CD14-positive monocyte (primary cell): ENCODE measurements around the gene PRRT4. TPM values are rescaled to one million over a fixed set of nuclear protein-coding genes. Genes with fewer than 3 reads are reported as not detected.

Experiments
- DNase-seq, 3 donors: peaks; one replicate each; pipeline ENCODE4 v3.0.0-alpha.2; 2011 to 2022
- H2AFZ ChIP-seq: 2 replicates; pipeline ENCODE4 v1.6.0; 2012; ENCODE audit warnings: mild to moderate bottlenecking, low read depth, low read length, inconsistent platforms; ENCODE audit not compliant: insufficient read depth, poor library complexity, severe bottlenecking
- H3K27ac ChIP-seq, 2 donors: 1 replicate in 1 of 2; 2 replicates in 1 of 2; pipeline ENCODE4 v1.5.1; 2012 to 2013; ENCODE audit warnings: low read length in 2 of 2, control low read depth in 1 of 2, inconsistent platforms in 1 of 2, low read depth in 1 of 2, mild to moderate bottlenecking in 1 of 2
- H3K27me3 ChIP-seq, 2 donors: one replicate each; pipeline versions ENCODE4 v1.6.0 to v1.6.1; 2011 to 2013; ENCODE audit warnings: low read length in 2 of 2; ENCODE audit not compliant: control insufficient read depth in 2 of 2, insufficient read depth in 2 of 2
- H3K36me3 ChIP-seq, 2 donors: replicated peaks in 1 of 2; 1 replicate in 1 of 2; 2 replicates in 1 of 2; pipeline versions ENCODE4 v1.5.1 to v1.6.1; 2012 to 2013; ENCODE audit warnings: low read length in 2 of 2, control low read depth in 1 of 2, inconsistent platforms in 1 of 2, mild to moderate bottlenecking in 1 of 2; ENCODE audit not compliant: insufficient read depth in 2 of 2, control insufficient read depth in 1 of 2
- H3K4me1 ChIP-seq, 2 donors: 1 replicate in 1 of 2; 2 replicates in 1 of 2; pipeline versions ENCODE4 v1.5.1 to v1.6.1; 2012 to 2013; ENCODE audit warnings: low read length in 2 of 2, control low read depth in 1 of 2, inconsistent platforms in 1 of 2, mild to moderate bottlenecking in 1 of 2, moderate library complexity in 1 of 2; ENCODE audit not compliant: insufficient read depth in 2 of 2, control insufficient read depth in 1 of 2
- H3K4me2 ChIP-seq: replicated peaks from 2 replicates; pipeline ENCODE3; 2012; ENCODE audit warnings: low read length, moderate library complexity, mild to moderate bottlenecking; ENCODE audit not compliant: poor library complexity, severe bottlenecking; ENCODE audit errors: extremely low read depth
- H3K4me3 ChIP-seq, 3 experiments: fragments of 200-600 bp in 1 of 3; sonication (generic) in 1 of 3; replicated peaks in 1 of 3; 1 replicate in 2 of 3; 2 replicates in 1 of 3; pipeline ENCODE4 v1.5.1; 2011 to 2013; ENCODE audit warnings: low read length in 3 of 3, mild to moderate bottlenecking in 3 of 3, control low read depth in 2 of 3, low read depth in 2 of 3, inconsistent platforms in 1 of 3, moderate library complexity in 1 of 3
- H3K79me2 ChIP-seq: 2 replicates; pipeline ENCODE4 v1.6.0; 2012; ENCODE audit warnings: mild to moderate bottlenecking, control low read depth, inconsistent platforms, low read length, moderate library complexity; ENCODE audit not compliant: insufficient read depth
- H3K9ac ChIP-seq: 2 replicates; pipeline ENCODE4 v1.6.0; 2017; ENCODE audit warnings: low read length, mild to moderate bottlenecking; ENCODE audit not compliant: insufficient read depth, poor library complexity, severe bottlenecking
- H3K9me3 ChIP-seq, 2 donors: replicated peaks in 1 of 2; 1 replicate in 1 of 2; 2 replicates in 1 of 2; pipeline versions ENCODE4 v1.5.1 to v1.6.1; 2012 to 2013; ENCODE audit warnings: low read length in 2 of 2, control low read depth in 1 of 2; ENCODE audit not compliant: control insufficient read depth in 1 of 2, insufficient read depth in 1 of 2
- H4K20me1 ChIP-seq: 2 replicates; pipeline ENCODE4 v1.6.0; 2012; ENCODE audit warnings: mild to moderate bottlenecking, low read length, control low read depth, moderate library complexity; ENCODE audit not compliant: insufficient read depth
- H3K27ac Mint-ChIP-seq, 7 donors: one replicate each; pipeline ENCODE4 v1.8.0; 2020; ENCODE audit warnings: mild to moderate bottlenecking in 7 of 7, mixed read lengths in 7 of 7, moderate library complexity in 6 of 7, inconsistent platforms in 2 of 7
- H3K27me3 Mint-ChIP-seq, 3 donors: one replicate each; pipeline ENCODE4 v1.8.0; 2021 to 2022; ENCODE audit warnings: low read depth in 3 of 3, mild to moderate bottlenecking in 3 of 3, mixed read lengths in 3 of 3, moderate library complexity in 3 of 3, inconsistent platforms in 1 of 3
- H3K36me3 Mint-ChIP-seq, 2 donors: one replicate each; pipeline ENCODE4 v1.8.0; 2020; ENCODE audit warnings: mixed read lengths in 2 of 2, inconsistent platforms in 1 of 2, mild to moderate bottlenecking in 1 of 2
- H3K4me1 Mint-ChIP-seq: one replicate; pipeline ENCODE4 v1.8.0; 2020; ENCODE audit warnings: mild to moderate bottlenecking, mixed read lengths
- H3K4me3 Mint-ChIP-seq, 2 donors: one replicate each; pipeline ENCODE4 v1.8.0; 2020; ENCODE audit warnings: mild to moderate bottlenecking in 2 of 2, mixed read lengths in 2 of 2, moderate library complexity in 1 of 2
- H3K9me3 Mint-ChIP-seq, 7 donors: one replicate each; pipeline ENCODE4 v1.8.0; 2020 to 2022; ENCODE audit warnings: mixed read lengths in 7 of 7, mild to moderate bottlenecking in 6 of 7, moderate library complexity in 6 of 7, inconsistent platforms in 2 of 7
- CTCF ChIP-seq: fragments of 200-600 bp; IDR thresholded peaks from one replicate; pipeline ENCODE4 v1.8.0; 2022; ENCODE audit warnings: antibody characterized with exemption, mild to moderate bottlenecking
- WGBS: methylation state at CpG from one replicate; pipeline ENCODE4 v1.1.5; 2013; ENCODE audit warnings: missing lambda C conversion rate; ENCODE audit not compliant: insufficient coverage; 5-methylcytosine and 5-hydroxymethylcytosine counted together
- intact Hi-C, 2 donors: fragments of 100-400 bp; cut with micrococcal nuclease; formaldehyde crosslinking; loops; one replicate each; pipeline versions ENCODE4 v1.15.0 to v1.15.1; 2023
- polyA plus RNA-seq, 3 donors: library from polyadenylated mRNA; depleted of rRNA in 1 of 3; unstranded in 2 of 3; stranded (reverse) in 1 of 3; fragments of 300-500 nt in 2 of 3; fragments of >200 nt in 1 of 3; fragmentation: Illumina TruSeq in 2 of 3; gene quantifications; 1 replicate in 2 of 3; 2 replicates in 1 of 3; pipeline ENCODE4 v1.2.3, GENCODE V29; 2012 to 2021

PRRT4 gene
- polyA plus RNA-seq, 3 donors, result 1.1 TPM; not detected in 2

DNA sequence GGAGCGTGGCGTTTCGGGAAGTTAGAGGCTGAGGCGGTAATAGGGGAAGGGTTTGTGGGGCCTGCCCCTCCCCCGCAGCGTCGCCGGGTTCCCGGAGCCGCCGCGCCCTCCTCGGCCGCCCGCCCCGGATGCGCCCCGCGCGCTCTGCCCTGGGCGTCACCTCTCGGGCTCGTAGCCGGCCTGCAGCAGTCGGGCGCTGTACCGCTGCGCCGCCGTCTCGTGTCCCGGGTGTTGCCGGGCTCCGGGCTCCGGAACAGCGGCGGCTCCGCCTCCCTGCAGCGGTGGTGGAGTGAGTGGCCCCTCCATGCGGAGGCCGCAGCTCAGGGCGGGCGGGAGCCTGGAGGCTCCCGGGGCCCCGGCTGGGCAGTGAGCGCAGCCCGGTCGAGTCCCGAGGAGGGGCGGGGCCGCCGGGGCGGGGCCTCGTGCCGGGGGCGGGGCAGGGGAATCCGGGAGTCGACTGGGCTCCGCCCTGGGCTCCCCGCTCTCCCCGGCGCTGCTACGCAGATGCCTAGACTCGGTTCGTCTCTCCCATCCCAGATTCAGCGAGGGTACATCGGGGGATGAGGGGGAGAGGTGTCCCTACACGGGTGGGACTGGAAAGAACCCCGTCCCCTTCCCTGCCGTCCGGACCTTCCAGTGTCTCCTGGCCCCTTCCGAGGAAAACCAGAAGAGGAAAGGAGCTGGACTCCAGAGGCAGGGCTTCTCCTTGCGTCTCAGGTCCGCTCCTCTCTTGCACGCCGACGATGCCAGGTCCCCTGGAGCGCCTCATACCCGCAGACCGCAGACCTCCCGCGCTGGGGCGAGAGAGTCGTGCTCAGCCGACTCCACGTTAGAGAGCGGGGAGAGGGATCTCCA lies 48.3 kb upstream of the PRRT4 start, which contains the start of gene IMPDH1:
TSS of gene IMPDH1 (minus strand) at position 387 of the 855 bp plus-strand sequence. CDS start at position 306, 81 bp downstream.
- DNase-seq, result peak; percentile 73 to 76 (median 74)
- Histone ChIP-seq H3K36me3 (peaks cover 0 to 1% of the 10 kb centered on the region in 2 donors), H3K27ac (peak within 1 kb of the TSS; percentile 87 to 94), H3K4me2 (peak within 1 kb of the TSS; percentile 93), H3K79me2 (peaks cover 41% of the 10 kb centered on the region), H3K4me3 (peak within 1 kb of the TSS; percentile 80 to 93 (median 89)), H3K27me3 (no peaks in the 10 kb centered on the region), H2AFZ (peak within 1 kb of the TSS; percentile 95), H3K9ac (peak within 1 kb of the TSS; percentile 80), H3K4me1 (peaks cover 45% of the 10 kb centered on the region in 2 donors), H4K20me1 (peaks cover 8% of the 10 kb centered on the region), H3K9me3 (no peaks in the 10 kb centered on the region)
- Mint-ChIP-seq H3K27ac (peak within 1 kb of the TSS; percentile 95 to 99 (median 97)), H3K36me3 (no peaks in the 10 kb centered on the region), H3K4me1 (peaks cover 45% of the 10 kb centered on the region), H3K27me3 (peaks cover 0 to 5% (median 4%) of the 10 kb centered on the region in 3 donors), H3K4me3 (peak within 1 kb of the TSS; percentile 94 to 99), H3K9me3 (no peaks in the 10 kb centered on the region)
- no peak for TF ChIP-seq CTCF
- WGBS, result under 1% methylated on average over 77 of the region's 87 CpGs
- intact Hi-C loops, result loop anchor here (10.0 kb wide), 1 partner anchor 45 kb away; the partner anchor contains the start of gene HILPDA (in 2 of the 2)

DNA sequence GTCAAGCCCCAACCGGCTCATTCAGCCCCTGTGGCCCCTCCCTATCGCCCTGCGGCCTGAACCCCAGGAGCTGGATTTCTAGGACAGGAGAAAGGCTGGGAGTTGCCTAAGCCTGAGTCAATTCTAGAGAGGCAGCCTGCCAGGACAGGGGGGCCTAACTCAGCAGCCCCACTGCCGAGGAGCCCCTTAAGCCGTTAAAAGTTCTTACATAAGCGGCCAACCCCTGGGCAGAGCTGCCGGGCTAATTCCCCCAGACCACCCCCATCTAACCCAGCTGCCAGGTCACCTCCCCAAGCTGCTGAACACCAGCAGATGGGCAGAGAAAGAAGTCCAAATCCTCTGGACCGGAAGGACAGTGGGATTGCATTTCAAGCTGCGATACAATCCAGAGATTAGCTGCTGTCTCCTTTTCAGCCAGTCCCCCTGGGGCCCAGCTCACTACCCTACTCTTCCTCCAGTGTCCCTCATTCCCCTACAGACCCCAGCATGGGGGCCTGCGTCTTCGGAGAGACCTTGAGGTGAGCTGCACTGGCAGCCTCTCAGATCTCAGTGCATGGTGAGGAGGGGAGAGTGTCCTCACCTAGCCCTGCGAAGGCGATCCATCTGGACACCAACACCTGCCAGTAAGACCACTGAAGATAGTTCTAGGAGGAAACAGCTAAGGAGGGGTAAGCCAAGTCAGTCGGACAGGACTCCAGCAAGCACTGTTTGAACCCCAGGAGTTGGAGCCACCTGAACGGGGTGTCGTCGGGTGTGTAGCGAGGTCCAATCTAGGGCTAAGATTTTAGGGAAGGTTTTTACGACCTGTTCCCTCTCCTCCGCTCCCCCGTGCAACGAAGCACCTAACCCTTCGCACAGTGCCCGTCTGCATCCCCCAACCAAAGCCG lies 47.5 kb upstream of the PRRT4 start:
- DNase-seq, result peak in 1 of 3 donors; percentile 27
- intact Hi-C loops, result loop anchor here (10.0 kb wide), 1 partner anchor 46 kb away; the partner anchor contains the start of gene HILPDA (in 2 of the 2)

More for the DNA sequence above, 47.5 kb upstream of the PRRT4 start:
- Histone ChIP-seq H3K4me1 (peaks cover 54% of the 10 kb centered on the region in 2 donors), H3K36me3 (peaks cover 0 to 10% of the 10 kb centered on the region in 2 donors), H3K9me3 (no peaks in the 10 kb centered on the region), H2AFZ (peak overlapping the region; percentile 95), H3K9ac (peak overlapping the region; percentile 80), H3K27me3 (no peaks in the 10 kb centered on the region), H3K79me2 (peaks cover 50% of the 10 kb centered on the region), H3K4me3 (peak overlapping the region; percentile 80 to 93 (median 84)), H4K20me1 (peaks cover 17% of the 10 kb centered on the region), H3K4me2 (peak overlapping the region; percentile 93), H3K27ac (peak overlapping the region; percentile 87 to 94)
- 5% methylated on average over 20 of the region's 25 CpGs for WGBS
- TF ChIP-seq CTCF, result no peak
- Mint-ChIP-seq H3K36me3 (peaks cover 2 to 5% of the 10 kb centered on the region in 2 donors), H3K4me1 (peaks cover 54% of the 10 kb centered on the region), H3K27me3 (peaks cover 0 to 6% (median 5%) of the 10 kb centered on the region in 3 donors), H3K4me3 (peak overlapping the region; percentile 94 to 99), H3K9me3 (no peaks in the 10 kb centered on the region), H3K27ac (peak overlapping the region; percentile 95 to 99 (median 97))
